ENCODE measurements around the gene BTG2.

DNA sequence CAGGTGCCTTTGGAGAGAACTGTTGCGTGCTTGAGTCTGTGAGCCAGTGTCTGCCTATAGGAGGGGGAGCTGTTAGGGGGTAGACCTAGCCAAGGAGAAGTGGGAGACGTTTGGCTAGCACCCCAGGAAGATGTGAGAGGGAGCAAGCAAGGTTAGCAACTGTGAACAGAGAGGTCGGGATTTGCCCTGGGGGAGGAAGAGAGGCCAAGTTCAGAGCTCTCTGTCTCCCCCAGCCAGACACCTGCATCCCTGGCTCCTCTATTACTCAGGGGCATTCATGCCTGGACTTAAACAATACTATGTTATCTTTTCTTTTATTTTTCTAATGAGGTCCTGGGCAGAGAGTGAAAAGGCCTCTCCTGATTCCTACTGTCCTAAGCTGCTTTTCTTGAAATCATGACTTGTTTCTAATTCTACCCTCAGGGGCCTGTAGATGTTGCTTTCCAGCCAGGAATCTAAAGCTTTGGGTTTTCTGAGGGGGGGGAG is 2.4 kb downstream of the BTG2 start:
- no peak for TF ChIP-seq CTCF (IDR thresholded peaks at IDR 0.05)
- TF ChIP-seq CBFB (CRISPR knock-in tag; IDR thresholded peaks at IDR 0.05; ENCODE audit: low read depth): no peak
- no peak for TF ChIP-seq ZNF532 (CRISPR knock-in tag; IDR thresholded peaks at IDR 0.05; ENCODE audit: borderline replicate concordance)
- TF ChIP-seq CDX4 (CRISPR knock-in tag; IDR thresholded peaks at IDR 0.05; ENCODE audit: borderline replicate concordance): no peak
- TF ChIP-seq TP53 (CRISPR knock-in tag; IDR thresholded peaks at IDR 0.05): no peak
- no peak for TF ChIP-seq TCF7 (CRISPR knock-in tag; IDR thresholded peaks at IDR 0.05; ENCODE audit: low read depth)
- TF ChIP-seq RELA (CRISPR knock-in tag; IDR thresholded peaks at IDR 0.05; ENCODE audit: borderline replicate concordance): no peak

Data from WTC11 (cell line).